Stimulated activated CD8-positive, alpha-beta memory T cell treated with anti-CD3 and anti-CD28 coated beads, Interleukin-15, amount 100 ng/mL, for 1 hour (primary cell): ENCODE results near the gene OTUD1.
A peak's percentile ranks its signal among the peaks of the same experiment; 100 is the strongest.

ENCODE experiments used
- DNase-seq: peaks from one replicate; pipeline ENCODE4 v3.0.0-alpha.2; 2020; ENCODE audit warnings: low read depth

The OTUD1 gene

DNA sequence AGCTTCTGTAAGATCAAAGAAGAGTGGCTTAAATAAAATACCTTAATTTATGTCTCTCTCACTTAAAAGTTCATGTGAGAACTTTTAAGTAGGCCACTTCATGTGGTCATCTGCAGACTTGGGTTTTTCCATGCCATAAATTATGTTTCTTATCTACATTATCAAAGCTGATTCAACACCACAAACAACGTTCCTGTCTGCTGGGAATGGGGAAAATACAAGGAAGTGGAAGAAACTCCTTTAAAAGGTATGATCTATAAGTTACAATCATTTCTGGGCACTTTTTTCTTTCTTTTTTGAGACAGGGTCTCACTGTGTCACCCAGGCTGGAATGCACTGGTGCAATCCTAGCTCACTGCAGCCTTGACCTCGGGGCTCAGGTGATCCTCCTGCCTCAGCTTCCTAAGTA lies 16.9 kb upstream of the OTUD1 start:
- DNase-seq = no peak

DNA sequence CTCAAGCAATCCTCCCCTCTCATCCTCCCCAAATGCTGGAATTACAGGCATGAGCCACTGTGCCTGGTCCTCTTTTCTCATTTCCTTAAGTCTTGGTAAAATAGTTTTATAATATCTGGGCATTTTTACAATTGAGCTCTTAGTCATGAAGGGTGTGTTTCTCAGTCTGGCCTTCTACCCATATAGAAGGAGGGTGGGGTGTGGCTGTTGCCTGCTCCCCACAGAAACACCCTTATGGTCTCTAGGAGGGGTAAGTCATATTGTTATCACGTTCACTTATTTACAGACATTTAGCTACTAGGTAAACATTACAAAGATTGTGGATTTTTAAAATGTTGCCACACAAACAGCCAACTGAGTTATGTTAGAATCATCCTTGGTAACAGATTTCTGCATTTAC lies 6.7 kb upstream of the OTUD1 start:
- DNase-seq = no peak

DNA sequence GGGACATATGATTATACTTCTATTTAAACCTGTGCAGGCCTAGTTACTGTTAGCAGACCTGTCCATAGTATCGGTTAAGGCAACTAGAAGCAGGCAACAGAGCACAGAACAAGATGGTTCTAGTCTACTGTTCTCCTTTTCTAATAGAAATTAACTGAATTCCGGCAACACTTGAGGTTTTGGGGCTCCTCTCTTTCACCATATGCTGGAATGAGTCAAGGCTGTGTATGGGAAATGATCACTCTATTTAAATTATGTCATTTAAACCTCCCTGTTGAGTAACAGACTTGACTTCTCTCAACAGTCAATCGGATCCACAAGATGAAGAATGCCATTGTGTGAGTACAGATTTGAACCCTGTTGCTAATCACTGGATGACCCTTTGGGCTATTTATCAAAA lies 6.2 kb upstream of the OTUD1 start:
- no peak for DNase-seq

DNA sequence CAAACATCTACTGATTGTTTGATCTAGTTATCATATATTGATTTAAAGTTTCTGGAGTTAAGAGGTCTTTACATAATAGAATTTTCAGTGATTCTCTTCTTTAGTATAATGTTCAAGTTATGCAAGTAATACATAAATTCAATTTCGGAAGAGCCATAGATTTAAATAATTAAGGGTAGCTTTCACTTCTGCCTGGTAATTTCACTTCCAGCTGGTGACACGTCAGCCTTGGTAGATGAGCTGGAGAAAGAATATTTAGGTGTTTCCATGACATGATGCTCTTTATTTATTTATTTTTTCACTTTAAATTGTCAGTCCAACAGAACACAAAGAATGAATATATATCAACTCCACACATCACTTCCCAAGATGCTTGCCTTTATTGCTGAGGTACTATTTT lies 5.2 kb upstream of the OTUD1 start:
- DNase-seq = no peak

DNA sequence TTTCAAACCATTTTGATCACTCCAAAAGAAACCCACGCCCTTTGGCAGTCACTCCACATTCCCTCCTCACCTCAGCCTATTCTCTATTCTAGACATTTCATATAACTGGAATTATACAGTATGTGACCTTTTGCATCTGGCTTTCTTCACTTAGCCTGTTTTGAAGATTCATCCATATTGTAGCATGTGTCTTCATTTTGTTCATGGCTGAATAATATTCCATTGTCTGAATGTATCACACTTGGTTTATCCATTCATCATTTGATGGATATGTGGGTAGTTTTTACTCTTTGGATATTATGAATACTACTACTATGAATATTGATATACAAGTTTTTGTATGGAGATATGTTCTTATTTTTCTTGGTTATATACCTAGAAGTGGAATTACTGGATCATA lies 3.5 kb upstream of the OTUD1 start:
- no peak for DNase-seq

DNA sequence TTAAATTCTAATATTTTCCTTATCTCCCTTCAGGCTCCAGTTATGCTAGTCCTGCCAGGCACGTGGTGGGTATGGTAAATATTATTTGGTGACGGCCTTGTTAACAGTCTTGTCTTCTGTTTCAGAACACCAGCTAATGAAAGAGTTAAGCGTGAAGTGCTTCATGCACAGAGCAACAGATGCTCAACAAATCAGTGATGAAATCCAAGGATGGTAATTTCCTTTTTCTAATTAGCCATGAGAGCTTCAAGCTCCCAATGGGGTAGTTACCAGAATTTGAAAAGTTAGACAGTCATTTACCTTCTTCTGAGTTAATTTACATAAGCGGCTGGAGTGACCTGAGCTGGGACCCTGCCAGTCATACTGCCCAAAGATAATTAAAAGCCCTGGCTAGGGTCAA lies 1.9 kb upstream of the OTUD1 start:
- no peak for DNase-seq

DNA sequence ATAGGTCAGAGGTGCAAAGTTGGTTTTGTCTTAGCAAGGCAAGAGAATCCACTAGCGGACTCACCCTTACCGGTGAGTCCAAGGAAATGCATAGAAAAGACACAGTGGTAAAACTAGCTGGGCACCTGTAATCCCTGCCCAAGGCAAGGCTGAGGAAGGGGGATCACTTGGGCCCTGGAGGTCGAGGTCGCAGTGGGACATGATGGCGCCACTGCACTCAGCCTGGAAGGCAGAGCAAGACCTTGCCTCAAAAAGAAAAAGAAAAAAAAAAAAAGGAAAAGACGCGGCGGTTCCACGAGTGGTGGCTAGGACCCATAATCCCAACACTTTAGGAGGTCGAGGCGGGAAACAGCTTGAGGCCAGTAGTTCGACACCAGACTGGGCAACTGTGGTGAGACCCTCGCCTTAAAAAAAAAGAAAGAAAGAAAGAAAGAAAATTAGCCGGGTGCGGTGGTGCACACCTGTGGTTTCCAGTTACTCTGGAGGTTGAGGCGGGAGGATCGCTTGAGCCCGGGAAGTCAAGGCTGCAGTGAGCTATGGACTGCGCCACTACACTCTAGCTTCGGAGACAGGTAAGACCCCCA lies 820 bp upstream of the OTUD1 start:
- no peak for DNase-seq

DNA sequence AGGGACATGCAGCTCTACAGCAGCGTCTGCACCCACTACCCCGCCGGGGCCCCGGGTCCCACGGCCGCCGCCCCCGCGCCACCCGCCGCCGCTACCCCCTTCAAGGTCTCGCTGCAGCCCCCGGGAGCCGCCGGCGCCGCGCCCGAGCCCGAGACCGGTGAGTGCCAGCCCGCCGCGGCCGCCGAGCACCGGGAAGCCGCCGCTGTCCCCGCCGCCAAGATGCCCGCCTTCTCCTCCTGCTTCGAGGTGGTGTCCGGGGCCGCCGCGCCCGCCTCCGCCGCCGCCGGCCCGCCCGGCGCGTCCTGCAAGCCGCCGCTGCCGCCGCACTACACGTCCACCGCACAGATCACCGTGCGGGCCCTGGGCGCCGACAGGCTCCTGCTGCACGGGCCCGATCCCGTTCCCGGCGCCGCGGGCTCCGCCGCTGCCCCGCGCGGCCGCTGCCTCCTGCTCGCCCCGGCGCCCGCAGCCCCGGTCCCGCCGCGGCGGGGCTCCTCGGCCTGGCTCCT lies 631 bp downstream of the OTUD1 start:
- peak; percentile 2 for DNase-seq

DNA sequence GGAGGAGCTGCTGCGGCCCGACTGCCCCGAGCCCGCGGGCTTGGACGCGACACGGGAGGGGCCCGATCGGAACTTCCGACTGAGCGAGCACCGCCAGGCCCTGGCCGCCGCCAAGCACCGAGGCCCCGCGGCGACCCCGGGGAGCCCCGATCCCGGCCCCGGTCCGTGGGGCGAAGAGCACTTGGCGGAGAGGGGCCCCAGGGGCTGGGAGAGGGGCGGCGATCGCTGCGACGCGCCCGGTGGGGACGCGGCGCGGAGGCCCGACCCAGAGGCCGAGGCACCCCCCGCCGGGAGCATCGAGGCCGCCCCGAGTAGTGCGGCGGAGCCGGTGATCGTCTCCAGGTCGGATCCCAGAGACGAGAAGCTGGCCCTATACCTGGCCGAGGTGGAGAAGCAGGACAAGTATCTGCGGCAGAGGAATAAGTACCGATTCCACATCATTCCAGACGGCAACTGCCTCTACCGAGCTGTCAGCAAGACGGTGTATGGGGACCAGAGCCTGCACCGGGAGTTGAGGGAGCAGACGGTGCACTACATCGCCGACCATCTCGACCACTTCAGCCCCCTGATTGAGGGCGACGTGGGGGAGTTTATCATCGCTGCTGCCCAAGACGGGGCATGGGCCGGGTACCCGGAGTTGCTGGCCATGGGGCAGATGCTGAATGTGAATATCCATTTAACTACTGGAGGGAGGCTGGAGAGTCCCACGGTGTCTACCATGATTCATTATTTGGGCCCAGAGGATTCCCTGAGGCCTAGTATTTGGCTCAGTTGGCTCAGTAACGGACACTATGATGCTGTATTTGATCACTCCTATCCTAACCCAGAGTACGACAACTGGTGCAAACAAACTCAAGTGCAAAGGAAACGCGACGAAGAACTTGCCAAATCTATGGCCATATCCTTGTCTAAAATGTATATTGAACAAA lies 1.4 kb downstream of the OTUD1 start:
- DNase-seq = no peak

DNA sequence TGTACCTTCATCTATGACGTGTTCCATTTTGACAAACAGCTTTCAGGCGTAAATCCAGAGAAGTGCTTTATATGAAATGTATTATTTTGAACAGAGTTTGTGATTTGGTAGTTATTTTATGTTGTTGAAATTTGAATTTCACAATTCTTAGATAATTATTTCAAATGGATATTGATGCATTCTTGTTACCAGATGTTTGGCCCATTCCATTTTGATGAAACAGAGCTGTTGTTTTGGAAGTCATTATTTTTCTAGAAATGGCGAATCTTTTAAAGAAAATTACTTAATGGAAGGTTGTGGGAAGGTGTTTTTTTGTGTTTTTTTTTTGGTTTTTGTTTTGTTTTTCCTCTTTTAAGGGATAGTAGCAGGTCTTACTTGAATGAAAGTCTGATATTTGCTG lies 2.4 kb downstream of the OTUD1 start:
- DNase-seq = no peak

DNA sequence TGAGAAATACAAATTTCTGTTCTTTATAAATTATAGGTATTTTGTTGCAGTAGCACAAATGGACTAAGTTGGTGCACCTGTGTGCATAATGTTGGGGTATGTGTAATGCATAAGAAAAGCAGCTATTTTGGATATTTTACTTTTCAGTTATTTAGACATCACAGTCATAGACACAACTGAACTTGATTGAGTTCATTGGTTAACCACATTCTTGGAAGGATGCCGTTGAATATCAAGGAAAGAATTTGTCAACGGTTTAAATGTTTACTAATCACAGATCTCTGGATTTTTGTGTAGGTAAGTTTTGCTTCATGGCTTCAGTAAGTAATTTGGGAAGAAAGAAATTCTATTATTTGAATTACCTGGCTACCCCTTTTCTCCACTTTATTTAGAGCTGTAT lies 4.1 kb downstream of the OTUD1 start:
- no peak for DNase-seq

DNA sequence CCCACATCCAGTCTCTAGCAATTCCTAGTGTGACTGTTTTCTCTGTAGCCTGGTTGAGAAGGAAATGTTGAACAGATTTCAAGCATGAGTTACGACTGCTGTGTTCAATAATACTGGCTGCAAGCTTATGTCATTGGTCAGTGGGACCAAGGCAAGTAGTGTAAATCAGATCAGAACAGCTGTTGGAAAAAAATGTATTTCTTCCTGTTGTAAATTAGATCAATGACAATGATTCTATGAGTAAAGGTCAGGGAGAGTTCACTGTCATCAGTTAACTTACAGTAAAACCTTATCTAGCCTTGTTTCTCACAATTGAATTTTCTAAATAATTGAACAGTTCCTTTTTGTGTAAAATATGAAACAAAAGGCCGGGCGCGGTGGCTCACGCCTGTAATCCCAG lies 6.7 kb downstream of the OTUD1 start:
- DNase-seq = no peak

DNA sequence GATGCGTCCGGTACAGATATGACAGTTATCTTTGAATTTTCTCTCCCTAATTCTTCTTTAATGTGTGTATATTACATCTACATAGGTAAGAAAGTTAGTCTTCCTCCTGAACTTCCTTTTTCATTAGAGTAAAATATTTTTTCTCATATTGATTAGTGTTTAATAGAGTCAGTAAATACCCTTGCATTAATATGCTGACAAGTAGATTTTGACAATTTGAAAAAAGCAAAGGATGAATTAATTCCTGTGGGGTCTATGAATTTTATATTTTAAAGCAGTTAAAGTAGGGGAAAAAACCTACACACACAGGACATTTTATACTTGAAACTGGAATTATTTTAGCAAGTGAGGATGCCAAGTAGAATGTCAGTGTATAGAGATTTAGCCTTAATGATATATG lies 9.4 kb downstream of the OTUD1 start:
- DNase-seq = no peak

DNA sequence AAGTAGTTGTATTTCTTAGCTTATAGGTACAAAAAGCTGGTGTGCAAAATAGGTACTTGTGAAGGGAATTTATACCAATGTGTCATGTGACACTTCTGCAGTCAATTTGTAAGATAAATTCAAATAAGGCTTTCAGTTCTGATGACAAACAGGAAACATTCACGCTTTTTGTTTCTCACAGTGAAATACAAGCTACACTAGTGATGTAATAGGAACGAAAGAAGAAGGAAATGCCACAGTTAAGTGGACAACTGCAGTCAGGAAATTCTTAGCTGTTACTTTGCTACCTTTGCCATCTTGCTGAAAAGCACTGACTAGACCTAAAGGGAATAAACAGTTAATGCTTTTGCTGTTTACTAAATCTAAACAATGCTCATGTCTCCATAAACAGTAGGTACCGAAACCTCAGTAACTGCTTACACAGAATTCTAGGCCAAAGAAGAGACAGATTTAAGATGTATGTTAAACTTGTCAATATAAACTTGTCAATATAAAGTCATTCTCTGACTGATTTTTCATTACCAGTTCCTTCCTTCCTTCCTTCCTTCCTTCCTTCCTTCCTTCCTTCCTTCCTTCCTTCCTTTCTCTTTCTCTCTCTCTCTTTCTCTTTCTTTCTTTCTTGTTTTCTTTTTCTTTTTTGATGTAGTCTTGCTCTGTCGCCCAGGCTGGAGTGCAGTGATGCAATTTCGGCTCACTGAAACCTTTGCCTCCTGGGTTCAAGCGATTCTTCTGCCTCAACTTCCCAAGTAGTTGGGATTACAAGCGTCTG lies 10.1 kb downstream of the OTUD1 start:
- no peak for DNase-seq

DNA sequence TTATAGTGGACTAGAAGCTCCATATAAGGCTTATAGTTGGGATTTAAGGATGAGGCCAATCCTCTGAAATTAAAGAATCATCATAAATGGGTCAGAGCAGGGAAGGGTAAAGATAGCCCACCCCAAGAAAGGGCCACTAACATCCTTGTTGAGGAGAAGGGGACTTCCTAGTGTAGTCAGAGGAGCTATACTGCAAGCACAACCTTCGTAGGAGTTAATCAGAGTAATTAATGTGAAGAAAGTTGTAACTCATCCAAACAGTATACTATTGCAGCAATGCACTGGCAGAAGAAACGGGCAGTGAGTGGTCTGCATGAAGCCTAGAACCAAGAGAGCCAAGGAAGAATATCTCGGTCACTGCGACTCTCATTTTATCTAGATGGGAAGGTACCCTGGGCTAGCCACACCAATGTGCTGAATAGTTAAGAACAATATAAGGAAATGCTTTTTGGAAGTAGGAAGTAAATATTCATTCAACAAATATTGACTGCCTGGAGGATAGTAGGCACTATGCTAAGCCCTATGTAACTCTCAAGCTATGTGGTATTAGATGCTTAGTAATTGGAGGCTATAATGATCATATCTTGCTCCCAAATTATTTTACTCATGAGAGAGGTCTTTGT lies 13.3 kb downstream of the OTUD1 start:
- DNase-seq = no peak

DNA sequence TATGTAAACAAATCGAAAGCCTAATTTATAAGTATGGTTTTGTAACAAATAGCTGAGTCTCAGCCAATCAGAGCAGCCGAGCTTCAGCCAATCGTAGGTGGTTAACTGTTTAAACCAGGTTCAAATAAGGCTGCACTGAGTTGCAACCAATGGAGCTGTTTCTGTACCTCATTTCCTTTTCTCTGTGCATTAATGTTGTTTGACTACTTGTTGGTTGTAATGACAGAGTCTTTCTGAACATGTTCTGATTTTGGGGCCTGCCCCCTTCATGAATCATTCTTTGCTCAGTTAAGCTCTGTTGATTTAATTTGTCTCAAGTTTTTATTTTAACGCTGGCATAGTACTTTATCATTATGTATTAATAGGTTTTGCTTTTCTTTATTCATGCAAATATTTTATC lies 14.6 kb downstream of the OTUD1 start:
- DNase-seq = no peak

DNA sequence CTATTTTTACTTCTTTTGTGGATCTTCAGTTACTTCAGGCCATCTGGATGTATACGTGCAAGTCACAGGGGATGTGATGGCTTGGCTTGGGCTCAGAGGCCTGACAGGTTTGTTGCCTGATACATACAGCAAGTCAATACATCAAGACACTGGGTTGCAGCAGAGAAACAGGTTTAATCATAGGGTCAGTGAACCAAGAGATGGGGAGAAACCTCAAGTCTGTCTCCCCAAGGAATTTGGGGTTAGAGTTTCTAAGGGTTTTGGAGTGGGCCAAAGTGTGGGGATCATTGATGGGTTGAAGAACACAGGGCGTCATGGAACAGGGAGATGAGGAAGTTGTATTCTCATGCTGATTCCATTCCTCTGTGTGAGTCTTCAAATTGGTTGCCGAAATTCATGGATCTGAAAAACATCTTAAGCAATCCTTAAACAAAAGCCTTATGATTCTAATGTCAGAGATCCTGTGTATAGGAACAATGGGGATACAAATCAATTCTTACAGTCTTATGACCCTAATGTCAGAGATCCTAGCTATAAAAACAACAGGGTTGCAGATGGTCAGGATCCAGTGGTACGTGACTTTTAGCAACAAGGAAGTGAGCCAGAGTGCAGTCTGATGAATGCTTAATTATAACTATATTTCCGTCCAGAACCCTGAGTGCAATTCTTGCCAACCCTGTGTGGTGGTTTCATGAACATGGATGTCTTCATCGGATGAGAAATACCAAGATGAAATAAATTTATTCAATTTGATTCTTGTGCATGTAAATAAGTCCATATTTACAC lies 18.9 kb downstream of the OTUD1 start:
- DNase-seq = no peak

DNA sequence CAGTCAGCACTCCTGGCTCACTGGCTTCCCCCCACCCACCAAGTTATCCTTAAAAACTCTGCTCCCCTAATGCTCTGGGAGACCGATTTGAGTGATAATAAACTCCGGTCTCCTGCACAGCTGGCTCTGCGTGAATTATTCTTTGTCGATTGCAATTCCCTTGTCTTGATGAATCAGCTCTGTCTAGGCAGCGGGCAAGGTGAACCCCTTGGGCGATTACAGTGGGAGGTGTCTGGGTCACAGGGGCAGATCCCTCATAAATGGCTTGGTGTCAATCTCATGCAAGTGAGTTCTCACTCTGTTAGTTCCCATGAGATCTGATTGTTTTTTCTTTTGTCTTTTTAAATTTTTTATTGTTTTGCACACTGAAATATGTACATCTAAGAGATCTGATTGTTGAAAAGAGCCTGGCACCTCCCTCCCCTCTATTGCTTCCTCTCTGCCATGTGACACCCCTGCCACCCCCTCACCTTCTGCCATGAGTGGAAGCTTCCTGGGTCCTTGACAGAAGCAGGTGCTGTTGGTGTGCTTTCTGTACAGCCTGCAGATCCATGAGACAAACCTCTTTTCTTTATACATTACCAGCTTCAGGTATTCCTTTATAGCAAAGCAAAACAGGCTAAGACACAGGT lies 20.5 kb downstream of the OTUD1 start:
- no peak for DNase-seq

DNA sequence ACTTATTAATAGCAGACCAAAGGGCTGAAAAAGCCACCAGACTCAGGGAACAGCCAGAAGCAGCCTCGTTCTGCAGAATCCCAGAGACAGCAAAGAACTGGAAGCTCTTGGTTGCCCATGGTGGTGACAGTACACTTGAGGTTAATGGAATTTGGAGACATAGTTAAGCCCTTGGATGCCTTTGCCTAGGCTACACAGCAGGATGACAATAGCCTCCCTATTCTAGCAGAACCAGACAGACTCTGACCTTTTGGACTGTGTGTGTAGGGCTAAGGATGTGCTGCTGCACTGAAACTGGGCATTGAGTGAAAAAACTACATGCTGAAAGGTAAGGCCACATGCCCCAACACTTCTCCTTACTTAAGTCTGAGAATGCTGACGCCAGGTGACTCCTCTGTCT lies 22.7 kb downstream of the OTUD1 start:
- DNase-seq = no peak

DNA sequence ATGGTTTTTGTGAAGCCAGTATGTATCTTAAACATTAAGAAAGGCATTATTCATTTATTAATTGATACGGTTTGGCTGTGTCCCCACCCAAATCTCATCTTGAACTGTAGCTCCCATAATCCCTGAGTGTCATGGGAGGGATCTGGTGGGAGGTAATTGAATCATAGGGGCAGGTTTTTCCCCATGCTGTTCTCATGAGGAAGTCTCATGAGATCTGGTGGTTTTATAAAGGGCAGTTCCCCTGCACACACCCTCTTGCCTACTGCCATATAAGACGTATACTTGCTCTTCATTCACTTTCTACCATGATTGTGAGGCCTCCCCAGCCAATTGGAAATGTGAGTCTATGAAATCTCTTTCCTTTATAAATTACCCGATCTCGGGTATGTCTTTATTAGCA lies 28.1 kb downstream of the OTUD1 start:
- no peak for DNase-seq

DNA sequence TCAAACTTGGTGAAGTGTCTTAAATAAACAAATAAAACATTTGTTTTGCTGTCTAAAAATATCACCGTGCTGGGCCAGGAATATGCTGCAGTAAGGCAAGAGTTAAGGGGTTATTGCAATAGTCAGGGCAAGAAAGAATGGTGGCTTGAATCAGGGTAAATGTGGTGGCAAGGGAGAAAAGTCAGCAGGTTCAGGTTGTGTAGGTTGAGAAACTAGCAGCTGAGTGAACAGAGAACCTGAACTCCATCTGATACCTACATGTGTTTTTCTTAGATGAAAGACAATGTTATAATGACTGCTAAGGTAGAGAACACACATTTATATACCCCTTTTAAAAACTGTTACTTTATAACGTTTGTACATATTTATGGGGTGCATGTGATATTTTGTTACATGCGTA lies 28.7 kb downstream of the OTUD1 start:
- DNase-seq = no peak
